IPS-NIHi7 (cell line): Measurements from ENCODE around the gene NNAT.
"Not testable (repeated sequence)": the region's sequence is repeated elsewhere in the genome, so short reads cannot be mapped to it uniquely, and the experiment has no call there.

ENCODE experiments used
- DNase-seq: peaks from one replicate; pipeline ENCODE4 v3.0.0; 2012; ENCODE audit warnings: mixed read lengths; ENCODE audit errors: extremely low spot score

The NNAT gene

GRCh38 chr20:37521061-37521771 lies at the start of gene NNAT:
Gene NNAT (plus strand): TSS chr20:37521250. CDS start chr20:37521332, 82 bp downstream.
- DNase-seq = no peak

DNA sequence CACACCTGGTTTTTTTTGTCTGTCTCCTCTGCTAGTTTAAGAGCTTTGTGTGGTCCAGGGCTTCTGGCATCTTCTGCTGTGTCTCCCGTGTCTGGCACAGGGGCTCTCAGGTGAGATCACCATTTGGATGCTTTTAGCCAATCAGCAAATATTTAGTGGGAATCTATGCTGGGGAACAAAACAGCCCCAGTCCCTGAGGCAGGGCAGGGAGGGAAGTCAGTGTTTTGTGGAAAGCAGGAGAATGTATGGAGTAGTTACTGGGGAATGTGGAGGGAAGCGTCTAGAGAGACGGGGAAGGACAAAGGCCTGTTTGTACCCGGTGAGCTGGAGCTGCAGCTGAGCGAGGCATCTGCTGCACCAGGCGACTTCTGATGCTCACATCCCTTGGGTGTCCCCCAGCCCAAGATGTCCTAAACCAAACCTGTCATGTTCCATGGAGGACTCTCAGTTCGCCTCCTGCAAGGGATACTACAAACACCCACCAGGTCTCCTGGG lies 49.3 kb upstream of the NNAT start:
- no peak for DNase-seq

DNA sequence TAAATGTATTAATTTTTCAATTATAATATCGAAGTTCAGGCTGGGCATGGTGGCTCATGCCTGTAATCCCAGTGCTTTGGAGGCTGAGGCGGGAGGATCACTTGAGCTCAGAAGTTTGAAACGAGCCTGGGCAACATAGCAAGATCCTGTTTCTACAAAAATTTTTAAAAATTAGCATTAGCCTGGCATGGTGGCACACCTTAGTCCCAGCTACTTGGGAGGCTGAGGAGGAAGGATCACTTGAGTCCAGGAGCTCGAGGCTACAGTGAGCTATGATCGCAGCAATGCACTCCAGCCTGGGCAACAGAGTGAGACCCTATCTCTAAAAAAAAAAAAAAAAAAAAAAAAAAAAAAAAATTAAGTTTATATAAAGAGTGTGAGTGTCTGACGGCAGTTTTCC lies 48.6 kb upstream of the NNAT start:
- DNase-seq = not testable (repeated sequence)

DNA sequence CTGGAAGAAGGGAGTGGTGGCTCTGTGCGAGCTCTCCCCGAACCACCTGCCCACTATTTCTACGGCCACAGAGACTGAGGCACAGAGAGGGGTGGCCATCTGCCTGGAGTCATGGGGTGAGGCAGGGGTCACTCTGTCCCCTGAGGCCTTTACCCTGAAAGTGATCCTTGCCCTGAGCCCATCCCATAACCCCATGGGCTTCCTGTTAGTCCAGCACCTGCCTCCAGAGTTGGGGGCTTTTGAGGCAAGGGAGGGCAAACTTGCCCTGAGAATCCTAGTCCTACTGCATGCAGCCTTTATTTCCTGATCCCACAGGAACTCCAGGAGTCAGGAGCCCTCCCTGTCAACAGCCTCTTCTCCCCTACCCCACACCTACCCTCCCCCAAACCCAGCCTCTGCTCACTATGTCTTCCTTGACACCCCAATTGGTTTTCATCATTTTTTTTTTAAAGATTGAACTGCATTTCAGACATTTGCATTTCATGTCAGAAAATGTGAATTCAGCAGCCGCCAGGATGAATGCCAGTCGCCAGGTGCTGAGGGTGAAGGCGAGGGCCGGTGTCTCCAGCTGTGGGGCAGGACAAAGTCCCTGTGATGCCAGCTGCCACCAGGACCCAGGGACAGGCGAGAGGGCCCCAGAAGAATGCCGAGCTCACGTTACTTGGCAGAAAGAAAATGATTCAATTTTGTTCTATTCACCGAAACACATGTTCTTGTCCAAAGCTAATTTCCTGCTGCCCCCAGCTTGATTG lies 47.6 kb upstream of the NNAT start:
- DNase-seq = no peak

DNA sequence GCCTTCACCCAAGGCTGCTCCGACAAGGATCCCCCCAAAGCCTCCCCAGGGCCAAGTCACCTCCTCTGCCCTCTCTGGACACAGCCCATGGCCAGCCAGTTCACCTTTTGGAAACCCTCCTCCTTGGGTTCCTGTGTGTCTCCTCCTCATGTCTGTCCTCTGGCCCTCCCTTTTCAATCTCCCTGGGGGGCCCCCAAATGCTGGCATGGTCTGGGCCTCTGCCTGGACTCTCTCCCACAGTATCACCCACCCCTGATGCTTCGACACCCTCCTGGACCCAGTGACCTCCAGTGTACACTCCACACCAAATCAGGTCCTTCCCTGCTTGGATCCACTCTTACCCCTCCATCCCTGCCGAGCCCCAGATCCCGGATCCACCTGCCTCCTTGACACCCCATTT lies 46.7 kb upstream of the NNAT start:
- DNase-seq = no peak

DNA sequence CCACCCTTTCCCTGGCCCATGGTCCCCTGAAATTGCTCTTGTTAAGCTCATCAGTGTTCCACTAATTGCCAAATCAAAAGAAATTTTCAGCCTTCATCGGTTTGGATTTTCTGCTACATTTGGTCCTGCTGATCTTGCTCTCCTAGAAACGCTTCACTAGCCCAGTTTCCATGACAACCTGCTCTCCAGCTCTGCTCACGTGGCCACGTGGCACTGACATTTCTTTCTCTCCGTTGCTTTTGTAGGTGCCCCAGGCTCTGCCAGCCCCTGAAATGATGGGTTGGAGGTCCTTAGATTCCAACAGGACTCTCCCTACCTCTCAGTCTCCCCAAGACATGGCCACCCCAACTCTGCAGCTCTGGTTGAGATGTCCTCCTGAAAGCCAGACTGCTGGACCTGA lies 45.8 kb upstream of the NNAT start:
- no peak for DNase-seq

- DNase-seq = no peak
Measured at GRCh38 chr20:37477041-37477440, 44.0 kb upstream of the NNAT start.

DNA sequence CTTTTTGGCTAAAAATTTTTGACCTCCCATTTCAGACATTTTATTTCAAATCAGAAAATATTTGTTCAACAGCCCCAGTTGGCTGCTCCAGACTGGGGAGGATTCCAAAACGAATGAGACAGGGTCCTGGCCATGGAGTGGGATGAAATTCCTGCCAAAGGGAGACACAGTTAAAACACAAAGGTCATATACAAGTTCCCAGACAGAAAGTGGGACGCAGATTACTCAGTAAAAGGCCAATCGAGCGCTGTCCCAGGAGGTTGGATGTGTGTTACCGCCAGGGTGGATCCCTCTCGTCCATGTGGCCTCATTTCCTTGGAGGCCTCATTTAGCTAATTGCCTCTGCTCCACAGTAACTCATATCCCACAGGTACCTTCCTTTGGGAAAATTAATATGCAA lies 41.8 kb upstream of the NNAT start:
- DNase-seq = no peak

DNA sequence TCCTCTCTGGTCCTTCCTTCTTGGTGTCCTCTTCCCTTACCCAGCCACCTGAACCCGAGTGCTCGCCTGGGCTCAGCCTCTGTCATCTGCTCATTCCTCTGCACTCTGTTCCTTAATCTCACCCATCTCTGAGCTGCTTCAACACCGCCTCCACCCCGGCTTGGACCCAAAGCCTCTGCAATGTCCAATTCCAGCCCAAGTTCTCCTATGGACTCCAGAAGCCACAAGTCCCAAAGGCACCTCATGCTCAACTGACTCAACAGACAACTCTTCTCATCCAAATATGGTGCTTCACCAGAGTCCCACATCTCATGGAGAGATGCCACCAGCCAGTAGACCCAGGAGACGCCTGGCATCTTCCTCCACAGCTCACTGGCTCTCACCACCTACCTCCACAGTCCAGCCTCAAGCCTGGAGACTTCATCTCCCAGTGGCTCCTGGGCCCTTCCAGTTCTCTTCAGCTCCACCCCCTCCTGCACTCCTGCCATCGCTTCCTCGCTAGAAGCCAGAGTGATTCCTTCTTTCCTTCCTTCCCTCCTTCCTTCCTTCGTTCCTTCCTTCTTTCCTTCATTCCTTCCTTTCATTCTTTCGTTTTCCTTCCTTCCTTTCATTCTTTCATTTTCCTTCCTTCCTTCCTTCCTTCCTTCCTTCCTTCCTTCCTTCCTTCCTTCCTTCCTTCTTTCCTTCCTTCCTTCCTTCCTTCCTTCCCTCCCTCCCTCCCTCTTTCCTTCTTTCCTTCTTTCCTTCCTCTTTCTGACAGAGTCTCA lies 40.9 kb upstream of the NNAT start:
- DNase-seq = no peak

DNA sequence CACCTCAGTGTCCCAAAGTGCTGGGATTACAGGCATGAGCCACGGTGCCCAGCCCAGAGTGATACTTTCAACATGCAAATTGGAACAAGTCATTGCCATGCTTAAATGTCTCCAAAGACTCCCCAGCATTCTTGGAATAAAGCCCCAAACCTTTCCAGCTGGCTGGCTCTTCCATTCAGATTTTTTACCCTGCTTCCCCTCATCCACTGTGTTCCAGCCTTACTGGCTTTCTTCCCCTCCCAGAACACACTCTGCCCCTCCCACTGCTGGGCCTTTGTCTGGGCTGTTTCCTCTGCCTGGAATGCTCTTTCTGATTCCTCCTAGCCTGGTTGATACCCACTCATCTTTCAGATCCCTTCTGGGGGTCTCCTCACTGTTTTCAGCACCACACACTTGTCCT lies 40.1 kb upstream of the NNAT start:
- no peak for DNase-seq

GRCh38 chr20:37481610-37482009 lies 39.4 kb upstream of the NNAT start:
- no peak for DNase-seq

DNA sequence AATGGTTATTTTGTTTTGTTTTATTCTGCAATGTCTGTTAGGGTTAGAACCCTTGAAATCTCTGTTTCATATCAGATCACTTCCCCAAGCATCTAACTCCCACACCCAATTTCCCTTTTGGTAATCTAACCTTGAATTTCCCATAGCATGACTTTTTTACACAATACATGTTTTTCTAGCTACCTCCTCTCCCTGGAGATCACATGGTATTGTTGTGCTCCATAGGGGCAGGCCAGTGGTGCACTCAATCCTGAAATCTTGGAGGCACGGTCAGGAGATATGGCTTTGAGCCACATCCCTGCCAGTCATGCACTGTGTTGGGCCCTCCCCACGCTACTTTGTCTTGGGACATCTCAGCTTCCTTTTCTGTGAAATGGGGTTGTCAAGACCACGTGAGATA lies 36.7 kb upstream of the NNAT start:
- DNase-seq = no peak

DNA sequence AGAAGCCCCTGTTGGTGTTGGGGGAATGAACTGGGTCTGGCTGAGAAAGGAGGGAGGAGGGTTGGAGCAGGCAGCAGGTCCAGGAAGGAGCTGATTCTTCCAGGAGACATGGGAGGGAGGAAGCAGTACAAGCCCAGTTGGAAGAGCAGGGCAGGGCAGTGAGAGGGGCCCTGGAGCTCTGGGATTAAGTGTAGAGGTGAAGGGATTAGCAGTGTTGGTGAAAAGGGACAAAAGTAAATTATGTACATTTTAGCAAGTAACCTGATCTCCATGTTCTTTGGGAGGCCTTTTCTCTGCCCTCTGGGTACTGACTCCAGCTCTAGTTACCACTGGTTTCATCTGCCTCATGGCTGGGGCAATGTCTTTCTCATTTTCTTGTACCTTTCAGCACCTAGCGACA lies 34.8 kb upstream of the NNAT start:
- not testable (repeated sequence) for DNase-seq

DNA sequence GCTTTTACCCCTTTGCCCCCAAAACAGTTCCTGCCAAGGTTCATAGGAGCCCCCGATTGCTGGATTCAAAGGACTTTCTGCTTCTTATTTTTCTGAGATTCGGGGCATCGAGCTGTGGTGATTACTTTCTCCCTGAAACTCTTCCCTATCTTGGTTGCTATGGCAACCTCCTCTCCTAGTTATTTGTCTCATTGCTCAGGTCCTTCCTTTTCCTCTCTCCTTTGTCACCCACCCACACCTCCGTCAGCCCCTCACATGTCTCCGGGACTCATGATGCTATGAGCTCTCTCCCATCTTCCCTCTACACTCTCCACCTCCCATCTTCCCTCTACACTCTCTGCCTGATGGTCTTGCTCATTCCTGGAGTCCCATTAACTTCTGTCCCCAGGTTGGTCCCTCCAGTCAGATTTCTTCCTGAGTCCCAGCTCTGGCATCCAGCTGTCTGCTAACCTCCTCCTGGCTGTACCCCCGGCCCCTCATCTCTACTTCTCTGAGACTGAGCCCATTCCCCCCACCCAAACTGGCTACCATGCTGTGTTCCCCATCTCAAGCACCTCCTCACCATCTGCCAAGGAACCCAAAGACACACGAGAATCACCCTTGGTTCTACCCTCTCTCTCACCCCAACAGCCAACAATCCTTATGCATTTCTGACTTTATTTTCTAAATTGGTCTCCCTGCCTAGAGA lies 30.2 kb upstream of the NNAT start:
- no peak for DNase-seq

GRCh38 chr20:37492096-37492625 lies 28.9 kb upstream of the NNAT start:
- no peak for DNase-seq

DNA sequence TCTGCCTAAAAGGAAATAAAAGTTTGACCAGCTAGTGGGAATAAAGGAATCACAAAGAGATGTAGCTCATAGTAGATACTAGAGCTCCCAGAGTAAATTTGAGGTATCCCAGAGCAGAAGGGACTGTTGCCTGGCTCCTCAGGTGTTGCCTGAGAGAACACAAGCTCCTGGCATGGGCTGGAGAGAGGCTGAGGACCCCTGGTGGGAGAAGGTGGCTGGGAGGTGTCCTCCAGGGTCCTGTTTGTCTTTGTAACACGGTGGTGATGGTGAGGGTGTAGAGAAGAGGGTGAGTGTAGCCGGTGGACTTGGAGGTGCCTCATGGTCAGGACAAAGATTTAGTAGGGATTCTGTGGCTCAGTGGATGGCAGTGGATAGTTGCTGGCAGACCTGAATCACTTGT lies 28.1 kb upstream of the NNAT start:
- DNase-seq = no peak

GRCh38 chr20:37494301-37494700 lies 26.7 kb upstream of the NNAT start:
- DNase-seq = no peak

DNA sequence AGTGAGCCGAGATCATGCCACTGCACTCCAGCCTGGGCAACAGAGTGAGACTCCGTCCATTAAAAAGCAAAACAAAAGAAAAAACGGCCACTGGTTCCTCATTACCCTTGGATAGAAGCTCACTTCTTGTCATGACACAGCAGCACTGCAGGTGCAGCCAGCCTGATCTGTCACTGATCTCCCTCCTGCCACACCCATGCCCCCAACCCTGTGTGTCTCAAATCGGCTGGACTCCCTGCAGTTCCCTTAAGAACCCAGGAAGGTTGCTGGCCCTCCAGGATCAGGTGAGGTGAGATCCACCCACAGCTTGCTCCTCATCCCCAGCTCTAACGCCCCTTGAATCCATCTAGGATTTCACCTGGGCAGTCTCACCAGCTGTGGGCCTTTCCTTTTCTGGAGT lies 26.3 kb upstream of the NNAT start:
- DNase-seq = no peak

DNA sequence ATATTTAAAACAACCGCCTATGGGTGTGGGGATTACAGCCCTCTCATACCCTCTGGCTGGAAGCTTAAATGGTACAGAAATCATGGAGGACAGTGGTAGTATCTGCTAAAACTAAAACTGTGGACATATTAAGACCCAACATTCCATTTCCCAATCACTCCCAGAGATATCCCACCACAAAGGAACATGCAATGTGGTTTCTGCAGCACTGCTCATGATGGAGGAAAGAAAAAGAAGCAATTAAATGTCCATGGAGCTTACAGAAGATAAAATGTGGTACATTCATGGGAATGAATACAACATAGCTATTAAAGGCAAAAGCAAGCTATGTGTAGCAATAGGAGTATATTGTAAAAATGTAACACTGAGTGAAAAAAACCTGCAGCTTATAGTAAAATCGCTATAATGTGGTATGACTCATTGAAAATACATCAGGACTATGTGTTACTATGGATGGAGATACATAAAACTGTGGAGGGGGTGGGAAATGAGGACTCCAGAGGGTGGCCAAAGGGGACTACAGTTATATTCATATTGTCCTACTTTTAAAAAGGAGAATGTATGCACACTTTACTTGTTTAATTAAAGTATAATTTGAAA lies 22.9 kb upstream of the NNAT start:
- no peak for DNase-seq

DNA sequence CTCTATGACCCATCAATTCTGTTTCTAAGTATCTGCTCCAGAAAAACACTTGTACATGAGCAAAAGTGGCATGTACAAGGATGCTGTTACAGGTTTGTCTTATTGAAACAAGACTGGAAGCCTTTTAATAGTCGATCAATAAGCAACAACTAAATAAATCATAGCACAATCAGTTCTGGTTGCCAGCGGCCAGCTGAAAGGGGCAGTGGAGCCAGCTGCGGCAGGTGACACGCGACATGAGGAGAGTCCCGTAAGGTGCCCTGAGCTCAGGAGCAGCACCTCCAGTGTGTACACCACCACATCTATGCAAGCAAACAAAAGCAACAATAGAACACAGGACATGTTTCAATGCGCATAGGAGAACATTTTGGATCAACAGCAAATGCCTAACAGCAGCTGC lies 20.7 kb upstream of the NNAT start:
- no peak for DNase-seq

DNA sequence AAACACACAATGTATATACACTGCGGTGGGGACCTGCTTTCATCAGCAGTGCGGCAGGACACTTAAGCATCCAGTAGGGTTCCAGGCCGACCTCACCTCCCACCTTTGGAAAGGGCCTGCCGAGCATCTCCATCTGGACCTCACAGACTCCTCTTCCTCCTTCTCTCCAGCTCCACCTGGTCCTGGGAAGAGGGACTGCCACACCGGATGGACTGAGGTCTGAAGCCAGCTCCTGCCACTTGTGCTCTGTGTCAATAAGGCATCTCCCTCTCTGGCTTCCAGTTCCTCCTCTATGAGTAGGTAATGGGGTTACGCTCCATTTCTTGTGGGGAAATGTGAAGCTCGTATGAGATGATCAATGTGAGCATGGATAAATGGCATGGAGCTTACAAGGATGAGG lies 19.1 kb upstream of the NNAT start:
- peak; percentile 70 for DNase-seq
